Measurements from ENCODE around the gene SDK1.

The SDK1 gene

GRCh38 chr7:4134204-4134603, 833.2 kb downstream of the SDK1 start:
- TF ChIP-seq CTCF (IDR thresholded peaks at IDR 0.05; ENCODE audit: low read depth, low read length), result no peak
- no peak for DNase-seq (ENCODE audit: low read depth, low spot score)
- H3K4me3 ChIP-seq (ENCODE audit: low read depth, low read length), result no peak overlapping the region
- in situ Hi-C loops (cut with HindIII; ENCODE audit: low sequenced_read_pairs), result no loop called here

GRCh38 chr7:4134631-4135030, 833.6 kb downstream of the SDK1 start:
- TF ChIP-seq CTCF (IDR thresholded peaks at IDR 0.05; ENCODE audit: low read depth, low read length), result no peak
- in situ Hi-C loops (cut with HindIII; ENCODE audit: low sequenced_read_pairs), result no loop called here
- no peak for DNase-seq (ENCODE audit: low read depth, low spot score)
- H3K4me3 ChIP-seq (ENCODE audit: low read depth, low read length), result no peak overlapping the region

DNA sequence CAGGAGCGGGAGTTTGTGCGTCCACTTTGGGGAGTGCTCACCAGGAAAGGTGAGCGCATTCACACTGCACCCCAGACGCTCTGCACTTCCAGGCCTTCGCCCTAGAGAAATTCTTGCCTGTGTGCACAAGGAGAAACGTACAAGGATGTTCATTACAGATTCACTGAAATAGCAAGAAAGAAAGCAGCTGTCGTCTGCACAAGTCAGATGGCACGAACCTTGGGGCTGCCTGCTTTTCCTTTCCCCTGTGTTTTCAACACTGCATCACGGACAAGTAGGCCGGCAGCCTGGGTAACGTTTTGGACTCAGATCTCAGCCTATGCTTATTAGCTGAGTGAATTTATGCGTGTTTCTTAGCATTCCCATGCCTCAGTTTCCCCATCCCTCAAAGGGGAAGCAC, 834.2 kb downstream of the SDK1 start:
- TF ChIP-seq CTCF (IDR thresholded peaks at IDR 0.05; ENCODE audit: low read depth, low read length), result no peak
- no peak overlapping the region for H3K4me3 ChIP-seq (ENCODE audit: low read depth, low read length)
- in situ Hi-C loops (cut with HindIII; ENCODE audit: low sequenced_read_pairs), result no loop called here
- DNase-seq (ENCODE audit: low read depth, low spot score), result no peak

- TF ChIP-seq CTCF (IDR thresholded peaks at IDR 0.05; ENCODE audit: low read depth, low read length), result no peak
- in situ Hi-C loops (cut with HindIII; ENCODE audit: low sequenced_read_pairs), result no loop called here
- H3K4me3 ChIP-seq (ENCODE audit: low read depth, low read length), result no peak overlapping the region
- peak; percentile 32 for DNase-seq (ENCODE audit: low read depth, low spot score)
Observed at GRCh38 chr7:4136036-4136435, 835.0 kb downstream of the SDK1 start.

- no peak overlapping the region for H3K4me3 ChIP-seq (ENCODE audit: low read depth, low read length)
- no peak for TF ChIP-seq CTCF (IDR thresholded peaks at IDR 0.05; ENCODE audit: low read depth, low read length)
- peak; percentile 8 for DNase-seq (ENCODE audit: low read depth, low spot score)
- in situ Hi-C loops (cut with HindIII; ENCODE audit: low sequenced_read_pairs), result no loop called here
Observed at GRCh38 chr7:4136501-4137110, 835.6 kb downstream of the SDK1 start.

GRCh38 chr7:4137552-4137951, 836.5 kb downstream of the SDK1 start:
- no peak for DNase-seq (ENCODE audit: low read depth, low spot score)
- no peak for TF ChIP-seq CTCF (IDR thresholded peaks at IDR 0.05; ENCODE audit: low read depth, low read length)
- in situ Hi-C loops (cut with HindIII; ENCODE audit: low sequenced_read_pairs), result no loop called here
- no peak overlapping the region for H3K4me3 ChIP-seq (ENCODE audit: low read depth, low read length)

DNA sequence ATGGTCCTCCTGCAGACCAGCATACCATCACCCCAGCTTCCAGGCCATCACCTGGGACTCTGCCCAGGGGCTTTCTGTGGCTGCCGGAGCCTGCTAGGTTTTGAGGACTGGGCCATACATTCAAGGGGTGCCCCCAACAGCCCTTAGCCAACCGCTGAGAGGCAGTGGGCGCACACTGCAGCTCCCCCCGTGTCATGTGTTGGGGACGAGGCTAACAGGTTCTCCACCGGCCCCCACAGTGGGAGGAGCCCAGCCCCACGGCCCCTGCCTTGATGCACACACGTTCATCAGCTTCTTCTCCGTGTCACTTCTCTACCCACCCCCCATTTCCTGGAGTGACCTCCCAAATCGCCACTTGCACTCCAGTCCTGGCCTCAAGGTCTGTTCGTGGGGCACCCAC, 837.8 kb downstream of the SDK1 start:
- TF ChIP-seq CTCF (IDR thresholded peaks at IDR 0.05; ENCODE audit: low read depth, low read length), result no peak
- in situ Hi-C loops (cut with HindIII; ENCODE audit: low sequenced_read_pairs), result no loop called here
- H3K4me3 ChIP-seq (ENCODE audit: low read depth, low read length), result no peak overlapping the region
- DNase-seq (ENCODE audit: low read depth, low spot score), result no peak

Measured in astrocyte of the spinal cord (primary cell).